Smooth muscle cell (in vitro differentiated cells): ENCODE data around the gene ARPC1A. TPM values are rescaled to one million over a fixed set of nuclear protein-coding genes. Genes with fewer than 3 reads are reported as not detected.

Source experiments
- DNase-seq: peaks from one replicate; lab custom pipeline; 2025; ENCODE audit not compliant: unreplicated experiment; lab: John Stamatoyannopoulos, UW
- H2AFZ ChIP-seq: fragments of 200-600 bp; sonication (generic); 2 replicates; pipeline ENCODE4 v1.6.0; 2016; ENCODE audit warnings: antibody characterized with exemption, low read depth, mild to moderate bottlenecking
- H3F3A ChIP-seq: fragments of 200-600 bp; sonication (generic); 2 replicates; pipeline ENCODE4 v1.6.0; 2017; ENCODE audit warnings: antibody characterized with exemption, low read depth
- H3K27ac ChIP-seq: fragments of 200-600 bp; sonication (generic); 2 replicates; pipeline ENCODE4 v1.5.1; 2016; ENCODE audit warnings: low read depth, mild to moderate bottlenecking
- H3K27me3 ChIP-seq: fragments of 200-600 bp; sonication (generic); 2 replicates; pipeline ENCODE4 v1.6.1; 2016; ENCODE audit warnings: low read depth, mild to moderate bottlenecking
- H3K36me3 ChIP-seq: fragments of 200-600 bp; sonication (generic); 2 replicates; pipeline ENCODE4 v1.5.1; 2016; ENCODE audit warnings: low read depth
- H3K4me1 ChIP-seq: fragments of 200-600 bp; sonication (generic); 2 replicates; pipeline ENCODE4 v1.5.1; 2016; ENCODE audit warnings: low read depth
- H3K4me2 ChIP-seq: fragments of 200-600 bp; sonication (generic); 2 replicates; pipeline ENCODE4 v1.6.0; 2016; ENCODE audit warnings: mild to moderate bottlenecking
- H3K4me3 ChIP-seq: fragments of 200-600 bp; sonication (generic); 2 replicates; pipeline ENCODE4 v1.5.1; 2016; ENCODE audit warnings: mild to moderate bottlenecking
- H3K79me2 ChIP-seq: fragments of 200-600 bp; sonication (generic); 2 replicates; pipeline ENCODE4 v1.6.0; 2016; ENCODE audit warnings: low read depth, mild to moderate bottlenecking
- H3K9ac ChIP-seq: fragments of 200-600 bp; sonication (generic); 2 replicates; pipeline ENCODE4 v1.6.0; 2016; ENCODE audit warnings: low read depth
- H3K9me3 ChIP-seq: fragments of 200-600 bp; sonication (generic); replicated peaks from 2 replicates; pipeline ENCODE4 v1.5.1; 2016; ENCODE audit warnings: low read depth
- H4K20me1 ChIP-seq: fragments of 200-600 bp; sonication (generic); 2 replicates; pipeline ENCODE4 v1.6.0; 2016; ENCODE audit warnings: low read depth
- WGBS: methylation state at CpG from one replicate; pipeline ENCODE4 v1.1.7; 2016; ENCODE audit warnings: low lambda C conversion rate; 5-methylcytosine and 5-hydroxymethylcytosine counted together
- polyA plus RNA-seq: library from polyadenylated mRNA; unstranded; fragments of >200 nt; fragmentation: Nextera tagmentation; extraction: Ambion mirVana; gene quantifications from 2 replicates; pipeline ENCODE4 v1.2.1, GENCODE V29; 2016
- total RNA-seq: library from RNA; depleted of rRNA; stranded (reverse); fragments of >200 nt; gene quantifications from 2 replicates; pipeline ENCODE4 v1.2.3, GENCODE V29; 2014
- TF ChIP-seq, protein P1 (sequence below): fragments of 200-600 bp; sonication (generic); IDR thresholded peaks from 2 replicates; pipeline ENCODE4 v1.5.1; 2017; ENCODE audit warnings: borderline replicate concordance, mild to moderate bottlenecking, antibody characterized with exemption; ENCODE audit not compliant: insufficient read depth, poor library complexity, severe bottlenecking

Gene ARPC1A
- total and polyA plus RNA-seq, 2 experiments from 2014 or later = 85.0 to 113 TPM

DNA sequence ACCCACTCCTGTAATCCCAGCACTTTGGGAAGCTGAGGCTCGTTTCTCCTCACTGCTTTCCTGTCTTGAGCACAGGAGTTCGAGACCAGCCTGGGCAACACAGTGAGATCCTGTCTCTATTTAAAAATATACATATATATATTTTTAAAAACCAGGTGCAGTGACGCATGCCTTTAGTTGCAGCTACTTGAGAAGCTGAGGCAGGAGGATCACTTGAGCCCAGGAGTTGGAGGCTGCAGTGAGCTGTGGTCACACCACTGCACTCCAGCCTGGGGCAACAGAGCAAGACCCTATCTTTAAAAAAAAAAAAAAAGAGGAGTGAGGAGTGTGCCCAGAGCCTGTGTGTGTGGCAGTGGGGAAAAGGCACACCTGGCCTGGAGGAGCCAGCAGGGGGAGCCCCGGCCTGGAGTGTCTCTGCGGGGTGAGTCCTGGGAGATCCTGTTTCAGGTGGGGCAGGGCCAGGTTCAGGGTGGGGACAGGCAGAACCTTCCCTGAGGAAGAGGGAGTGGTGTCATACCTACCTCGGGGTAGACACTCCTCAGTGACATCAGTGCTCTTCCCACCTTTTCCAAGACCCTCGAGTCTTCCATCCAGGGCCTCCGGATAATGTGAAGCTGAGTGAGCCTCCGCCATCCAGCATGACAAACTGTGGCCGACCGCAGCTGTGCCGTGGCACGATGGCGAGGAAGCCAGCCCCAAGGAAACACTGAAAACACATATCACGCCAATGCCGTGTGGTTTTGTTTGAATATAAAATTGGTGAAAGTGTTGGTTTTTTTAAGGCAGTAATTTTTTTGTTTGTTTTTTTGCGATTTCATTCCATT lies 39.8 kb downstream of the ARPC1A start:
- no peaks in the 10 kb centered on the region for H3K4me1 ChIP-seq
- H3F3A ChIP-seq = peaks cover 23% of the 10 kb centered on the region
- no peak for DNase-seq
- H3K79me2 ChIP-seq = no peaks in the 10 kb centered on the region
- no peak overlapping the region for H3K4me3 ChIP-seq
- TF ChIP-seq, protein P1, sequence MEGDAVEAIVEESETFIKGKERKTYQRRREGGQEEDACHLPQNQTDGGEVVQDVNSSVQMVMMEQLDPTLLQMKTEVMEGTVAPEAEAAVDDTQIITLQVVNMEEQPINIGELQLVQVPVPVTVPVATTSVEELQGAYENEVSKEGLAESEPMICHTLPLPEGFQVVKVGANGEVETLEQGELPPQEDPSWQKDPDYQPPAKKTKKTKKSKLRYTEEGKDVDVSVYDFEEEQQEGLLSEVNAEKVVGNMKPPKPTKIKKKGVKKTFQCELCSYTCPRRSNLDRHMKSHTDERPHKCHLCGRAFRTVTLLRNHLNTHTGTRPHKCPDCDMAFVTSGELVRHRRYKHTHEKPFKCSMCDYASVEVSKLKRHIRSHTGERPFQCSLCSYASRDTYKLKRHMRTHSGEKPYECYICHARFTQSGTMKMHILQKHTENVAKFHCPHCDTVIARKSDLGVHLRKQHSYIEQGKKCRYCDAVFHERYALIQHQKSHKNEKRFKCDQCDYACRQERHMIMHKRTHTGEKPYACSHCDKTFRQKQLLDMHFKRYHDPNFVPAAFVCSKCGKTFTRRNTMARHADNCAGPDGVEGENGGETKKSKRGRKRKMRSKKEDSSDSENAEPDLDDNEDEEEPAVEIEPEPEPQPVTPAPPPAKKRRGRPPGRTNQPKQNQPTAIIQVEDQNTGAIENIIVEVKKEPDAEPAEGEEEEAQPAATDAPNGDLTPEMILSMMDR = peak; percentile 27
- H3K27ac ChIP-seq = no peak overlapping the region
- H3K9me3 ChIP-seq = no peaks in the 10 kb centered on the region
- H3K36me3 ChIP-seq = peaks cover 4% of the 10 kb centered on the region
- H4K20me1 ChIP-seq = peaks cover 11% of the 10 kb centered on the region
- H3K9ac ChIP-seq = no peak overlapping the region
- WGBS = 91% methylated on average over 17 of the region's 17 CpGs
- no peak overlapping the region for H2AFZ ChIP-seq
- no peaks in the 10 kb centered on the region for H3K27me3 ChIP-seq
- no peak overlapping the region for H3K4me2 ChIP-seq

DNA sequence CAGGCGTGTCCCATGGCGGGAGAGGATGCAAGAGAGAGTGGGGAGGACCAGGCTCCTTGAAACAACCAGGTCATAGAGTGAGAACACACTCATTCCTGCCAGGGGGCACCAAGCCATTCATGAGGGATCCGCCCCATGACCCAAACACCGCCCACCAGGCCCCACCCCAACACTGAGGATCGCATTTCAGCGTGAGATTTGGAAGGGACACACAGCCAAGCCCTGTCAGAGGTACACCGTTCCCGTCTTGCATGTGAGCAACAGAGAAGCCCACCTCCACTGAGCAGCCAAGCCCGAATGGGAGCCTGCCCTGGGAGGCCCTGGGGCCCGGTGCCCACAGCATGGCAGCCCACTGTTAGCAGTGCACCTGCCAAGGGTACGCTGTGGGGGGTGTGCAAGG lies 40.9 kb downstream of the ARPC1A start:
- Histone ChIP-seq H3K9ac (no peak overlapping the region), H4K20me1 (peaks cover 11% of the 10 kb centered on the region), H3K27me3 (no peaks in the 10 kb centered on the region), H3K4me3 (no peak overlapping the region), H3K4me1 (no peaks in the 10 kb centered on the region), H3K27ac (no peak overlapping the region), H3K36me3 (peaks cover 4% of the 10 kb centered on the region), H3F3A (peaks cover 17% of the 10 kb centered on the region), H2AFZ (no peak overlapping the region), H3K9me3 (no peaks in the 10 kb centered on the region), H3K79me2 (no peaks in the 10 kb centered on the region), H3K4me2 (no peak overlapping the region)
- DNase-seq = no peak
- TF ChIP-seq, protein P1 = no peak
- WGBS = 93% methylated on average over 11 of the region's 11 CpGs

DNA sequence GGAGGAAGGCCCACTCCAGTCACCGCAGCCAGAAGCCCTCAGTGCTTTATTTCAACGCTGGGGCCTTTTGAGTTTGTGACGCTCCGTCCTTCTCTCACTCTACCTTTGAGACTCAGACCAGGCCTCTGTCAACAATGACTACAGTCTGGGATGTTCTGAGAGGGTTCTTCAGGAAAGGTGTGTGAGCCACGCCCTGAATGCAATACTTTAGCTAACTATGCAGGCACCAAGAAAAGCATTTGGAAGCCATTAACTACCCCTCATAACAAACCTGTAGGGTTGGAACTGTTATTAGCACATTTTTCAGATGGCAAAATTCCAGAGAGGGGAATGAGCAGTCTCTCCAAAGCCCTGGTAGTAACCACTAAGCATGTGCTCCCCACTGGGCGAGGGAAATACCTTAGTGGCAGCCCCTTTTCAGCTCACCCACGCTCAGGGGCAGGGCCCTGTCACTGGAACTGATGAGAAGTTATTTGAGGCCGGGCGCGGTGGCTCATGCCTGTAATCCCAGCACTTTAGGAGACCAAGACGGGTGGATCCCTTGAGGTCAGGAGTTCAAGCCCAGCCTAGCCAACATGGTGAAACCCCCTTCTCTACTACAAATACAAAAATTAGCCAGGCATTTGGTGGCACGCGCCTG lies 43.2 kb downstream of the ARPC1A start:
- 89% methylated on average over 13 of the region's 13 CpGs for WGBS
- DNase-seq = no peak
- Histone ChIP-seq H3K4me3 (no peak overlapping the region), H2AFZ (no peak overlapping the region), H3F3A (peaks cover 6% of the 10 kb centered on the region), H3K27ac (no peak overlapping the region), H3K4me1 (no peaks in the 10 kb centered on the region), H3K4me2 (no peak overlapping the region), H4K20me1 (no peaks in the 10 kb centered on the region), H3K9me3 (no peaks in the 10 kb centered on the region), H3K27me3 (no peaks in the 10 kb centered on the region), H3K9ac (no peak overlapping the region), H3K79me2 (no peaks in the 10 kb centered on the region), H3K36me3 (no peaks in the 10 kb centered on the region)
- TF ChIP-seq, protein P1 = no peak
